HEK293 (cell line): ENCODE results near the gene KIF3B.
A peak's percentile ranks its signal among the peaks of the same experiment; 100 is the strongest.

Experiments used
- CTCF ChIA-PET: fragments of 350-600 bp; formaldehyde crosslinking; extraction: SDS; loops from one replicate; lab custom pipeline; 2021; ENCODE audit warnings: antibody characterized with exemption; lab: Yijun Ruan, JAX
- POLR2A ChIA-PET: fragments of 300-600 bp; formaldehyde crosslinking; extraction: SDS; loops from one replicate; lab custom pipeline; 2020; ENCODE audit warnings: antibody characterized with exemption, inconsistent platforms; lab: Yijun Ruan, JAX
- H3K27ac ChIP-seq: fragments of 200-500 bp; sonication (Bioruptor generic); 2 replicates; pipeline ENCODE4 v1.5.1; 2014; ENCODE audit warnings: low read depth, low read length, control low read depth, inconsistent platforms; ENCODE audit errors: extremely low read depth
- H3K36me3 ChIP-seq, 2 experiments: fragments of 200-500 bp in 1 of 2; sonication (Bioruptor generic) in 1 of 2; 1 replicate in 1 of 2; 2 replicates in 1 of 2; pipeline ENCODE4 v1.5.1; 2014 to 2017; ENCODE audit warnings: inconsistent platforms in 2 of 2, low read length in 2 of 2; ENCODE audit not compliant: control insufficient read depth in 2 of 2, insufficient read depth in 1 of 2
- H3K4me1 ChIP-seq: fragments of 200-500 bp; sonication (Bioruptor generic); 2 replicates; pipeline ENCODE4 v1.5.1; 2014; ENCODE audit warnings: mild to moderate bottlenecking, low read length, inconsistent platforms; ENCODE audit not compliant: control insufficient read depth, insufficient read depth
- H3K4me3 ChIP-seq: 2 replicates; pipeline ENCODE4 v1.5.1; 2011; ENCODE audit warnings: low read depth, mild to moderate bottlenecking, control low read depth, low read length, moderate library complexity
- H3K9me3 ChIP-seq: fragments of 200-500 bp; sonication (Bioruptor generic); 2 replicates; pipeline ENCODE4 v1.5.1; 2014; ENCODE audit warnings: low read depth, low read length, inconsistent platforms; ENCODE audit not compliant: control insufficient read depth, insufficient read depth
- BCL11A ChIP-seq: fragments of 450-650 bp; formaldehyde crosslinking; IDR thresholded peaks from 2 replicates; pipeline ENCODE4 v1.5.1; 2016; ENCODE audit warnings: low read depth, missing biosample characterization, missing genetic modification characterization
- ELK4 ChIP-seq: IDR thresholded peaks from 2 replicates; pipeline ENCODE4 v1.6.1; 2011; ENCODE audit warnings: mild to moderate bottlenecking, low read depth, low read length, borderline replicate concordance
- GLI2 ChIP-seq: fragments of 450-650 bp; formaldehyde crosslinking; IDR thresholded peaks from 2 replicates; pipeline ENCODE4; 2017; ENCODE audit warnings: missing biosample characterization, missing genetic modification characterization, low read depth, borderline replicate concordance
- GLIS2 ChIP-seq: fragments of 450-650 bp; formaldehyde crosslinking; IDR thresholded peaks from 2 replicates; pipeline ENCODE4 v1.5.1; 2016; ENCODE audit warnings: missing biosample characterization, missing genetic modification characterization
- HOXC10 ChIP-seq: sonication (generic); formaldehyde crosslinking; IDR thresholded peaks from 2 replicates; pipeline ENCODE4 v1.8.1; 2023; ENCODE audit warnings: mild to moderate bottlenecking, missing genetic modification reagents
- KLF1 ChIP-seq: fragments of 450-650 bp; formaldehyde crosslinking; IDR thresholded peaks from 2 replicates; pipeline ENCODE4 v1.5.1; 2016; ENCODE audit warnings: missing biosample characterization, missing genetic modification characterization
- KLF8 ChIP-seq: fragments of 450-650 bp; formaldehyde crosslinking; IDR thresholded peaks from 2 replicates; pipeline ENCODE4 v1.5.1; 2016; ENCODE audit warnings: missing biosample characterization, missing genetic modification characterization
- MEIS1 ChIP-seq: sonication (generic); formaldehyde crosslinking; IDR thresholded peaks from 2 replicates; pipeline ENCODE4 v1.8.1; 2022; ENCODE audit warnings: missing genetic modification reagents, mild to moderate bottlenecking, borderline replicate concordance
- PATZ1 ChIP-seq: fragments of 450-650 bp; formaldehyde crosslinking; IDR thresholded peaks from 2 replicates; pipeline ENCODE4 v1.5.1; 2016; ENCODE audit warnings: missing biosample characterization, missing genetic modification characterization
- SP7 ChIP-seq: fragments of 450-650 bp; formaldehyde crosslinking; IDR thresholded peaks from 2 replicates; pipeline ENCODE4 v1.5.1; 2016; ENCODE audit warnings: missing biosample characterization, missing genetic modification characterization
- ZEB2 ChIP-seq: fragments of 450-650 bp; formaldehyde crosslinking; IDR thresholded peaks from 2 replicates; pipeline ENCODE4 v1.5.1; 2016; ENCODE audit warnings: missing biosample characterization, missing genetic modification characterization
- ZIC2 ChIP-seq: fragments of 450-650 bp; formaldehyde crosslinking; IDR thresholded peaks from 2 replicates; pipeline ENCODE4 v1.5.1; 2016; ENCODE audit warnings: missing biosample characterization, missing genetic modification characterization
- ZNF138 ChIP-seq: fragments of 450-650 bp; formaldehyde crosslinking; IDR thresholded peaks from 2 replicates; pipeline ENCODE4 v1.5.1; 2016; ENCODE audit warnings: missing biosample characterization, missing genetic modification characterization, borderline replicate concordance
- ZNF16 ChIP-seq: fragments of 450-650 bp; formaldehyde crosslinking; IDR thresholded peaks from 2 replicates; pipeline ENCODE4 v1.5.1; 2016; ENCODE audit warnings: low read depth, missing biosample characterization, missing genetic modification characterization
- ZNF24 ChIP-seq: fragments of 450-650 bp; formaldehyde crosslinking; IDR thresholded peaks from 2 replicates; pipeline ENCODE4 v1.5.1; 2016; ENCODE audit warnings: missing biosample characterization, missing genetic modification characterization
- ZNF280D ChIP-seq: fragments of 450-650 bp; formaldehyde crosslinking; IDR thresholded peaks from 2 replicates; pipeline ENCODE4 v1.5.1; 2016; ENCODE audit warnings: missing biosample characterization, missing genetic modification characterization
- ZNF398 ChIP-seq: fragments of 450-650 bp; formaldehyde crosslinking; IDR thresholded peaks from 2 replicates; pipeline ENCODE4 v1.5.1; 2017; ENCODE audit warnings: missing biosample characterization, missing genetic modification characterization
- ZNF514 ChIP-seq: fragments of 450-650 bp; formaldehyde crosslinking; IDR thresholded peaks from 2 replicates; pipeline ENCODE4 v1.5.1; 2016; ENCODE audit warnings: missing biosample characterization, missing genetic modification characterization
- ZNF561 ChIP-seq: fragments of 450-650 bp; IDR thresholded peaks from 2 replicates; pipeline ENCODE4 v1.5.1; 2018; ENCODE audit warnings: missing biosample characterization, missing genetic modification characterization, borderline replicate concordance
- ZNF580 ChIP-seq: fragments of 450-650 bp; formaldehyde crosslinking; IDR thresholded peaks from 2 replicates; pipeline ENCODE4 v1.5.1; 2016; ENCODE audit warnings: missing biosample characterization, missing genetic modification characterization
- ZNF621 ChIP-seq: fragments of 450-650 bp; formaldehyde crosslinking; IDR thresholded peaks from 2 replicates; pipeline ENCODE4 v1.5.1; 2017; ENCODE audit warnings: missing biosample characterization, missing genetic modification characterization
- ZNF629 ChIP-seq: fragments of 450-650 bp; formaldehyde crosslinking; IDR thresholded peaks from 2 replicates; pipeline ENCODE4 v1.5.1; 2017; ENCODE audit warnings: missing biosample characterization, missing genetic modification characterization
- ZNF692 ChIP-seq: fragments of 450-650 bp; formaldehyde crosslinking; IDR thresholded peaks from 2 replicates; pipeline ENCODE4 v1.5.1; 2016; ENCODE audit warnings: missing biosample characterization, missing genetic modification characterization
- ZNF785 ChIP-seq: fragments of 450-650 bp; formaldehyde crosslinking; IDR thresholded peaks from 2 replicates; pipeline ENCODE4 v1.5.1; 2016; ENCODE audit warnings: missing biosample characterization, missing genetic modification characterization
- ZNF792 ChIP-seq: fragments of 450-650 bp; formaldehyde crosslinking; IDR thresholded peaks from 2 replicates; pipeline ENCODE4 v1.5.1; 2016; ENCODE audit warnings: missing biosample characterization, missing genetic modification characterization
- ZSCAN18 ChIP-seq: fragments of 450-650 bp; formaldehyde crosslinking; IDR thresholded peaks from 2 replicates; pipeline ENCODE4 v1.5.1; 2016; ENCODE audit warnings: missing biosample characterization, missing genetic modification characterization

The KIF3B gene

GRCh38 chr20:32285621-32286371 lies 8.3 kb downstream of the KIF3B start:
- Histone ChIP-seq H3K4me1 (peaks cover 9% of the 10 kb centered on the region; the same call in 1 of the 2 replicates), H3K9me3 (no peaks in the 10 kb centered on the region), H3K4me3 (no peak overlapping the region), H3K27ac (no peak overlapping the region), H3K36me3 (peaks cover 0 to 4% of the 10 kb centered on the region in 2 experiments; a peak in 2 of 3 replicates)
- CTCF ChIA-PET: interaction anchor here (0.7 kb wide), 1 partner anchor 239 kb away, joined by 3 read pairs; no protein-coding TSS in a partner anchor
- POLR2A ChIA-PET: interaction anchor here (1.1 kb wide), 1 partner anchor 8 kb away, joined by 3 read pairs; no protein-coding TSS in a partner anchor
- TF ChIP-seq ZEB2 (tag by site-specific recombination) (0 out of 2 replicates have a peak, but pooled peaks have one; percentile 45), ZNF692 (tag by site-specific recombination) (no peak), BCL11A (no peak), GLI2 (tag by site-specific recombination) (no peak), HOXC10 (CRISPR knock-in tag) (no peak), KLF1 (peak; percentile 71), ZNF514 (tag by site-specific recombination) (no peak), ZNF621 (tag by site-specific recombination) (no peak), ZNF24 (tag by site-specific recombination) (no peak), ZNF16 (tag by site-specific recombination) (no peak), ZNF792 (tag by site-specific recombination) (no peak), ZNF398 (no peak), MEIS1 (CRISPR knock-in tag) (no peak), ZNF280D (tag by site-specific recombination) (no peak), ZIC2 (tag by site-specific recombination) (no peak), KLF8 (tag by site-specific recombination) (no peak), PATZ1 (no peak), ZNF138 (tag by site-specific recombination) (no peak), ZNF580 (tag by site-specific recombination) (no peak), GLIS2 (no peak), ZSCAN18 (tag by site-specific recombination) (no peak), ZNF561 (no peak), ZNF629 (tag by site-specific recombination) (peak; percentile 26; the same call in 1 of the 2 replicates), ELK4 (no peak), SP7 (no peak), ZNF785 (tag by site-specific recombination) (no peak)
